Stomach (tissue), 9 donors: Measurements from ENCODE around the gene TMEM42. TPM values are rescaled to one million over a fixed set of nuclear protein-coding genes. Genes with fewer than 3 reads are reported as not detected.

Experiments
- DNase-seq, 2 donors: peaks; one replicate each; pipeline versions ENCODE4 v3.0.0 to v3.0.0-alpha.2; 2013 to 2019
- H3K27ac ChIP-seq, 5 donors: fragments of 200-600 bp in 4 of 5; sonication (generic) in 4 of 5; one replicate each; pipeline ENCODE4 v1.5.1; 2013 to 2019; ENCODE audit warnings: mild to moderate bottlenecking in 1 of 5, moderate library complexity in 1 of 5
- H3K27me3 ChIP-seq, 3 donors: fragments of 200-600 bp; sonication (generic); one replicate each; pipeline ENCODE4 v1.5.1; 2017 to 2019; ENCODE audit warnings: mixed run types in 1 of 3
- H3K36me3 ChIP-seq, 4 donors: fragments of 200-600 bp; sonication (generic); 1 replicate in 3 of 4; 2 replicates in 1 of 4; pipeline ENCODE4 v1.5.1; 2016 to 2019
- H3K4me1 ChIP-seq, 4 donors: fragments of 200-600 bp; sonication (generic); one replicate each; pipeline ENCODE4 v1.5.1; 2016 to 2019
- H3K4me3 ChIP-seq, 4 donors: fragments of 200-600 bp; sonication (generic) in 3 of 4; one replicate each; pipeline ENCODE4 v1.5.1; 2016 to 2019; ENCODE audit warnings: mild to moderate bottlenecking in 1 of 4
- H3K9me3 ChIP-seq, 4 donors: fragments of 200-600 bp; sonication (generic); one replicate each; pipeline ENCODE4 v1.5.1; 2016 to 2019
- EP300 ChIP-seq: sonication (generic); formaldehyde crosslinking; IDR thresholded peaks from one replicate; pipeline ENCODE4 v1.6.1; 2017; ENCODE audit warnings: antibody characterized with exemption
- POLR2A ChIP-seq, 4 donors: fragments of 450-650 bp; IDR thresholded peaks; one replicate each; pipeline ENCODE4 v1.6.1; 2016; ENCODE audit warnings: antibody characterized with exemption in 4 of 4, control low read depth in 2 of 4, mild to moderate bottlenecking in 1 of 4, moderate library complexity in 1 of 4
- POLR2AphosphoS5 ChIP-seq, 3 donors: sonication (generic); formaldehyde crosslinking; IDR thresholded peaks; one replicate each; pipeline ENCODE4 v1.6.1; 2016; ENCODE audit warnings: antibody characterized with exemption in 3 of 3
- WGBS, 5 donors: extraction: QIAGEN DNeasy Blood & Tissue Kit in 3 of 5; methylation state at CpG; one replicate each; pipeline versions ENCODE4 v1.1.5 to v1.1.7; 2013 to 2018; 5-methylcytosine and 5-hydroxymethylcytosine counted together
- intact Hi-C: fragments of 100-400 bp; cut with DNase I; formaldehyde crosslinking; loops from one replicate; pipeline ENCODE4 v1.15.1; 2023; ENCODE audit warnings: low total_unique reads
- polyA plus RNA-seq, 3 donors: library from polyadenylated mRNA; stranded (reverse); fragments of 200-250 nt; gene quantifications; one replicate each; pipeline ENCODE4 v1.2.3, GENCODE V29; 2013
- total RNA-seq, 5 donors: library from RNA; depleted of rRNA; stranded (reverse); fragments of >200 nt; gene quantifications; one replicate each; pipeline versions ENCODE4 v1.1.0 to v1.2.3, GENCODE V29; 2014 to 2016
- TF ChIP-seq, protein P1 (sequence below), 7 experiments: fragments of 450-650 bp in 4 of 7; fragments of 200-600 bp in 3 of 7; sonication (generic) in 3 of 7; IDR thresholded peaks; one replicate each; pipeline ENCODE4 v1.5.1; 2016 to 2019; ENCODE audit warnings: antibody characterized with exemption in 7 of 7, control low read depth in 2 of 7, mild to moderate bottlenecking in 1 of 7
- donor health status: healthy with polysubstance abuse.
- donor health status: Bipolar disorder and iron deficiency.
- donor health status: healthy.

Gene TMEM42
- total and polyA plus RNA-seq, 8 donors = 7.2 to 21.4 (median 17.2) TPM

DNA sequence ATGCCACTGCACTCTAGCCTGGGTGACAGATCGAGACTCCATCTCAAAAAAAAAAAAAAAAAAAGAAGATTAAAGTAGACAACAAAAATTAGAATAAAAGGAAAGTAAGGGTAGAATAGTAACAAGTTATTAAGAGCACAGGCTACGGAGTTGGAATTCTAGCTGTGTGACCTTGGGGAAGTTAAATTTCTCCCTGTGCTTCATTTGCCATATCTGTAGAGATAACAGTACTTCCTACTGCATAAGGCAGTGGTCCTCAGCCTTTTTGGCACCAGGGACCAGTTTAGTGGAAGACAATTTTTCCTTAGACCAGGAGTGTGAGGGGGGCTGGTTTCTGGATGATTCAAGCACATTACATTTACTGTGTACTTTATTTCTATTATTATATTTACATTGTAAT lies 28.7 kb upstream of the TMEM42 start:
- intact Hi-C loops = no loop called here
- H3K9me3 ChIP-seq = peaks cover 0 to 15% (median 7%) of the 10 kb centered on the region in 4 donors
- no peak overlapping the region for H3K27ac ChIP-seq
- no peak for DNase-seq
- no peak overlapping the region for H3K4me3 ChIP-seq
- TF ChIP-seq EP300 = no peak
- TF ChIP-seq POLR2AphosphoS5 (IDR thresholded peaks at IDR 0.05) = no peak
- no peak for TF ChIP-seq POLR2A (IDR thresholded peaks at IDR 0.05)
- TF ChIP-seq, protein P1, sequence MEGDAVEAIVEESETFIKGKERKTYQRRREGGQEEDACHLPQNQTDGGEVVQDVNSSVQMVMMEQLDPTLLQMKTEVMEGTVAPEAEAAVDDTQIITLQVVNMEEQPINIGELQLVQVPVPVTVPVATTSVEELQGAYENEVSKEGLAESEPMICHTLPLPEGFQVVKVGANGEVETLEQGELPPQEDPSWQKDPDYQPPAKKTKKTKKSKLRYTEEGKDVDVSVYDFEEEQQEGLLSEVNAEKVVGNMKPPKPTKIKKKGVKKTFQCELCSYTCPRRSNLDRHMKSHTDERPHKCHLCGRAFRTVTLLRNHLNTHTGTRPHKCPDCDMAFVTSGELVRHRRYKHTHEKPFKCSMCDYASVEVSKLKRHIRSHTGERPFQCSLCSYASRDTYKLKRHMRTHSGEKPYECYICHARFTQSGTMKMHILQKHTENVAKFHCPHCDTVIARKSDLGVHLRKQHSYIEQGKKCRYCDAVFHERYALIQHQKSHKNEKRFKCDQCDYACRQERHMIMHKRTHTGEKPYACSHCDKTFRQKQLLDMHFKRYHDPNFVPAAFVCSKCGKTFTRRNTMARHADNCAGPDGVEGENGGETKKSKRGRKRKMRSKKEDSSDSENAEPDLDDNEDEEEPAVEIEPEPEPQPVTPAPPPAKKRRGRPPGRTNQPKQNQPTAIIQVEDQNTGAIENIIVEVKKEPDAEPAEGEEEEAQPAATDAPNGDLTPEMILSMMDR (IDR thresholded peaks at IDR 0.05) = no peak
- H3K4me1 ChIP-seq = no peaks in the 10 kb centered on the region
- H3K36me3 ChIP-seq = peaks cover 0 to 8% (median 0%) of the 10 kb centered on the region in 4 donors
- H3K27me3 ChIP-seq = no peaks in the 10 kb centered on the region
- WGBS, 5 donors = 66 to 95% (median 89%) methylated on average over 2 of the region's 2 CpGs

DNA sequence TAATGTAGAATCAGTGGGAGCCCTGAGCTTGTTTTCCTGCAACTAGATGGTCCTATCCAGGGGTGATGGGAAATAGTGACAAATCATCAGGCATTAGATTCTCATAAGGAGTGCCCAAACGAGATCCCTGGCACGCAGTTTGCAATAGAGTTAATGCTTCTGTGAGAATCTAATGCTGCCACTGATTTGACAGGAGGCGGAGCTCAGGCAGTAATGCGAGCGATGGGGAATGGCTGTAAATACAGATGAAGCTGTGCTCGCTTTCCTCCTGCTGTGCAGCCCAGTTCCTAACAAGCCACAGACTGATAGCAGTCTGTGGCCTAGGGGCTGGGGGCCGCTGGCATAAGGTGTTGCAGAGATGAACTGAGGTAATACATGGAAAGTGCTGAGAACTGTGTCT lies 28.3 kb upstream of the TMEM42 start:
- H3K36me3 ChIP-seq = peaks cover 0 to 8% (median 0%) of the 10 kb centered on the region in 4 donors
- WGBS, 5 donors = 87 to 93% (median 90%) methylated on average over 7 of the region's 7 CpGs
- TF ChIP-seq EP300 (no peak), POLR2AphosphoS5 (IDR thresholded peaks at IDR 0.05) (no peak), POLR2A (IDR thresholded peaks at IDR 0.05) (no peak)
- TF ChIP-seq, protein P1 (IDR thresholded peaks at IDR 0.05) = no peak

DNA sequence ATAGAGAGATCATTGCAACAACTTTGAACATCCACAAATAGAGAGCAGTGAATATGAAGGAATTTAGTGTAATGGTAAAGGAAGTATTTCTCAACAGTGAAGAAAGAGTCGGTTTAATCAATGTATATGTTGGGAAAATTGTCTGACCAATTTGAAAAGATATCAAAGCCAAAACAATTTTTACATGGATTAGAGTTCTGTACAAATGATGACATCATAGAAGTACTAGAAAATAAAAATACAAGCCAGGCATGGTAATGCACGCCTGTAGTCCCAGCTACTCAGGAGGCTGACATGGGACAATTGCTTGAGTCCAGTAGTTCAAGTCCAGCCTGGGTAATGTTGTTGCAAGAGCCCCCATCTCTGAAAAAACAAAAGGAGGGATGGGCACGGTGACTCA lies 26.0 kb upstream of the TMEM42 start:
- TF ChIP-seq, protein P1 (IDR thresholded peaks at IDR 0.05) = no peak
- TF ChIP-seq POLR2A (IDR thresholded peaks at IDR 0.05) (no peak), POLR2AphosphoS5 (IDR thresholded peaks at IDR 0.05) (no peak), EP300 (no peak)
- no peak overlapping the region for H3K27ac ChIP-seq
- peaks cover 0 to 15% (median 7%) of the 10 kb centered on the region in 4 donors for H3K9me3 ChIP-seq
- no peaks in the 10 kb centered on the region for H3K27me3 ChIP-seq
- no peaks in the 10 kb centered on the region for H3K4me1 ChIP-seq
- H3K4me3 ChIP-seq = no peak overlapping the region
- peaks cover 0 to 7% (median 0%) of the 10 kb centered on the region in 4 donors for H3K36me3 ChIP-seq
- 96 to 99% (median 97%) methylated on average over 3 of the region's 3 CpGs for WGBS, 5 donors
- intact Hi-C loops = no loop called here
- DNase-seq = no peak

More for the DNA sequence above, 28.3 kb upstream of the TMEM42 start:
- H3K9me3 ChIP-seq = peaks cover 0 to 15% (median 7%) of the 10 kb centered on the region in 4 donors
- intact Hi-C loops = no loop called here
- H3K4me3 ChIP-seq = no peak overlapping the region
- no peak overlapping the region for H3K27ac ChIP-seq
- no peaks in the 10 kb centered on the region for H3K27me3 ChIP-seq
- H3K4me1 ChIP-seq = no peaks in the 10 kb centered on the region
- DNase-seq = peak in 1 of 2 donors; percentile 2

DNA sequence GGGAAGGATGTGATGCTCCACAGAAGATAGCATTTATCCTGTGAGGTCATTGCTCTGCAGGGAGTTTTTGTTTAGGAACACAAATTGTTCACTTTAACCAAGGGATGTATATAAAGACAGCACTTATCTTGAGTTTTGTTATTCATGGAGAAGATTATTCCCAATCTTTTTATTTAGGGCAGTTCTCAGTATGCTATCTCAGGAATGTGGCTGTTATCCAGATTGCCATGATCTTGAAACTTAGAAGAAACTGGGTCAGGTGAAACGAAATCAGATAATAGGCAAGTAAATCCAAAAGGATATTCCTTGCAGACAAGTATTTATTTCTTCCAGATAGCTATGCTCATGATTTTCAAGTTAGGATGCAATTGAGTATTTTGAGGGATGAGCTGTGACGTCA lies 19.3 kb upstream of the TMEM42 start:
- 73 to 82% (median 80%) methylated on average over 2 of the region's 2 CpGs for WGBS, 5 donors
- intact Hi-C loops = no loop called here

More for the DNA sequence above, 19.3 kb upstream of the TMEM42 start:
- Histone ChIP-seq H3K27ac (no peak overlapping the region), H3K4me3 (no peak overlapping the region), H3K36me3 (peaks cover 0 to 7% (median 0%) of the 10 kb centered on the region in 4 donors), H3K9me3 (no peaks in the 10 kb centered on the region), H3K27me3 (no peaks in the 10 kb centered on the region), H3K4me1 (peaks cover 0 to 17% (median 2%) of the 10 kb centered on the region in 4 donors)
- TF ChIP-seq EP300 (no peak), POLR2A (IDR thresholded peaks at IDR 0.05) (no peak), POLR2AphosphoS5 (IDR thresholded peaks at IDR 0.05) (no peak)
- TF ChIP-seq, protein P1 (IDR thresholded peaks at IDR 0.05) = no peak
- DNase-seq = no peak
